ENCODE results near the gene TESMIN.

DNA sequence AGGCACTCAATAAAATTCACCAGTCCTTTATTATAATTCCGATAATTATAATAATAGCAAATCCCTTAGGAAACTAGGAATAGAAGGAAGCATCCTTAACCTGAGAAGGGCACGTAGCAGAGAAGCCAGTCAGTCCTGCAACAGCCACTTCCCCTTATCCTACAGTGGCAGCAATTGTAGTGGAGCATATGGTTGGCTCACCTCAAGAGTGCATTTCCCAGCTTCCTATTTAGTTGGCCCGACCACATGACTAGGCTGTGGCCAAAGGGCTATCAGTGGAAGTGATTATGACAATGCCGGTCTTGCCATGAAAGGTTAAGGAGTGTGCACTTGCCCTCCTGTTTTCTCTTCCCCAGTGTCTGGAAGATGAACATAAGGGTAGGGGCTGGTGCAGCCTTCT lies 27.0 kb downstream of the TESMIN start:
- TF ChIP-seq, protein P1, sequence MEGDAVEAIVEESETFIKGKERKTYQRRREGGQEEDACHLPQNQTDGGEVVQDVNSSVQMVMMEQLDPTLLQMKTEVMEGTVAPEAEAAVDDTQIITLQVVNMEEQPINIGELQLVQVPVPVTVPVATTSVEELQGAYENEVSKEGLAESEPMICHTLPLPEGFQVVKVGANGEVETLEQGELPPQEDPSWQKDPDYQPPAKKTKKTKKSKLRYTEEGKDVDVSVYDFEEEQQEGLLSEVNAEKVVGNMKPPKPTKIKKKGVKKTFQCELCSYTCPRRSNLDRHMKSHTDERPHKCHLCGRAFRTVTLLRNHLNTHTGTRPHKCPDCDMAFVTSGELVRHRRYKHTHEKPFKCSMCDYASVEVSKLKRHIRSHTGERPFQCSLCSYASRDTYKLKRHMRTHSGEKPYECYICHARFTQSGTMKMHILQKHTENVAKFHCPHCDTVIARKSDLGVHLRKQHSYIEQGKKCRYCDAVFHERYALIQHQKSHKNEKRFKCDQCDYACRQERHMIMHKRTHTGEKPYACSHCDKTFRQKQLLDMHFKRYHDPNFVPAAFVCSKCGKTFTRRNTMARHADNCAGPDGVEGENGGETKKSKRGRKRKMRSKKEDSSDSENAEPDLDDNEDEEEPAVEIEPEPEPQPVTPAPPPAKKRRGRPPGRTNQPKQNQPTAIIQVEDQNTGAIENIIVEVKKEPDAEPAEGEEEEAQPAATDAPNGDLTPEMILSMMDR (IDR thresholded peaks at IDR 0.05): no peak
- no peak for TF ChIP-seq EP300 (IDR thresholded peaks at IDR 0.05; ENCODE audit: low read depth)

Measured in transverse colon (tissue), 3 donors.